ENCODE data around the gene ERP29.
A peak's percentile ranks its signal among the peaks of the same experiment; 100 is the strongest.
"Not testable (repeated sequence)": the region's sequence is repeated elsewhere in the genome, so short reads cannot be mapped to it uniquely, and the experiment has no call there.

ERP29 gene

GRCh38 chr12:112012775-112013600 lies at the start of gene ERP29, which contains the start of gene TMEM116:
Gene ERP29, plus strand, starts transcription at chr12:112013426. Its CDS starts 40 bp downstream, at chr12:112013466.
Gene TMEM116, minus strand, starts transcription at chr12:112013165. Its CDS starts 7,895 bp downstream, at chr12:112005270.
- intact Hi-C loops (cut with DNase I) = loop anchor here (2.0 to 5.0 kb wide), 3 partner anchors 96 to 369 kb away; partner anchors contain the start of genes HECTD4 and NAA25
- peak; percentile 99 to 100 (median 100) for DNase-seq

- DNase-seq = no peak
- intact Hi-C loops (cut with DNase I) = no loop called here
These were observed 48.3 kb upstream of the ERP29 start for GRCh38 chr12:111964935-111965334.

GRCh38 chr12:111971800-111972199 lies 41.4 kb upstream of the ERP29 start:
- intact Hi-C loops (cut with DNase I) = no loop called here

DNA sequence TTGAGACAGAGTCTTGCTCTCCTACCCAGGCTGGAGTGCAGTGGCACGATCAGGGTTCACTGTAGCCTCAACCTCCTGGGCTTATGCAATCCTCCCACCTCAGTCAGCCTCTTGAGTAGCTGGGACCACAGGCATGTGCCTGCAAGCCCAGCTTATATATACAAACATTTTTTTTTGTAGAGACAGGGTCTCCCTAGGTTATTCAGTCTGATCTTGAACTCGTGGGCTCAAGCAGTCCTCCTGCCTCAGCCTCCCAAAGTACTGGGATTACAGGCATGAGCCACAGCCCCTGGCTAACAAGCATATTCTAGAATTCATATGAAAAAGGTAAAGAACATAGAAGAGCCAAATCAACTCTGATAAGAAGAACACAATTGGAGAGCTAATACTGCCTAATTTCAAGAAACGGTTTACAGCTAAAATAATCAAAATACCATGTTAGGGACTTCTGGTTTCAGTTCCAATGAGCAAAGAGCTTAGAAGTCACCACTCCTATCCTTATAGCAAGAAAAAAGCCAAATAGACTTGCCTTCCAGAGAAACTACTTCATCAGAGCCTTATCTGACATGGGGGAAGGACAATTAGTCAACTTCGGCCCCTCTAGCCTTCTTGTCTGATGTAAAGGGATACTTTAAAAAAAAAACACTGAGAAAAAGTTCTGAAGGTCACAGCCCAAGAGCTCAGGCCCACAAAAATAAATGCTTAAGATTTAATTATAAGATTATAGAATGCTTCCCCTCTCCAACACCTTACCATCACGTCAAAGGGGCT lies 37.9 kb upstream of the ERP29 start:
- intact Hi-C loops (cut with DNase I) = no loop called here
- DNase-seq = no peak

More at GRCh38 chr12:111971800-111972199, 41.4 kb upstream of the ERP29 start:
- no peak for DNase-seq

DNA sequence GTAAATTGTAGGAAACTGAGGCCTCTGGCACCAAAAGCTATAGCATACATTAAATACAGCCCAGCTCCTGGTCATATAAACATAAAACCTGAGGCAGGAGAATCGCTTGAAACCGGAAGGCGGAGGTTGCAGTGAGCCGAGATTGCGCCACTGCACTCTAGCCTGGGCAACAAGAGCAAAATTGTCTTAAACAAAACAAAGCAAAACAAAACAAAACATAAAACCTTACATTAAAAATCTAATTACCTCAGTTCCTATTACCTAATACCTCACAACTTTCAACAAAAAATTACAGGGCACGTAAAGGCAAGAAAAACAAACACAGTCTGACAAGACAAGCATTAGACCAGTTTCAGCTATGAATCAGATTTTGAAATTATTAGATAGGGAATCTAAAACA lies 36.9 kb upstream of the ERP29 start:
- intact Hi-C loops (cut with DNase I) = no loop called here
- no peak for DNase-seq

DNA sequence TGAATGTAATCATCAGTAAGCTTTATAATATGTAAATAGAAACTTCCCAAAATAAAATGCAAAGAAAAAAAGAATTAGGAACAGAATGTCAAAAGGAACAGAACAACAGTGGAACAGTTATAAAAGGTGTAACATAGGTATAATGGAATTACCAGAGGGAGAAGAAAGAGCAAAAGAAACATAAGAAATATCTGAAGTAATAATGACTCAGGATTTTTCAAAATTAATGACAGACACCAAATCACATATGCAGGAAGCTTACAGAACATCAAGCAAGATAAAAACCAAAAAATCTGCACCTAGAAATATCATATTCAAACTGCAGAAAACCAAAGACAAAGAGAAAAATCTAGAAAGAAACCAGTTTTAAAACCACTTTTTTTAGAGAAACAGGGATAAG lies 36.4 kb upstream of the ERP29 start:
- DNase-seq = no peak
- intact Hi-C loops (cut with DNase I) = no loop called here

DNA sequence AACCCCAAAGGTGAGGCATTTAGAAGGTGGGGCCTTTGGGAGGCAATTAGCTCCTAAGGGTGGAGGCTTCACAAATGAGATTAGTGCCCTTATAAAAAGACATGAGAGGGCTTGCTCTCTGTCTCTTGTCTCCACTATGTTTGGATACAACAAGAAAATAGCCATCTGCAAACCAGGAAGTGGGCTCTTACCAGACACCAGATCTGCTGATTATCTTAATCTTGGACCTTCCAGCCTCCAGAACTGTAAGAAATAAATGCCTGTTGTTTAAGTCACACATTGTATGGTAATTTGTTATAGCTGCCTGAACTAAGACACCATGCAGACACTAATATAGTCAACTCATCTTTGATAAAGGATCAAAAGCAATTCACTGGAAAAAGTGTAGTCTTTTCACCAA lies 34.7 kb upstream of the ERP29 start:
- DNase-seq = no peak
- intact Hi-C loops (cut with DNase I) = no loop called here

GRCh38 chr12:111980598-111980997 lies 32.6 kb upstream of the ERP29 start:
- intact Hi-C loops (cut with DNase I) = no loop called here
- DNase-seq = no peak

DNA sequence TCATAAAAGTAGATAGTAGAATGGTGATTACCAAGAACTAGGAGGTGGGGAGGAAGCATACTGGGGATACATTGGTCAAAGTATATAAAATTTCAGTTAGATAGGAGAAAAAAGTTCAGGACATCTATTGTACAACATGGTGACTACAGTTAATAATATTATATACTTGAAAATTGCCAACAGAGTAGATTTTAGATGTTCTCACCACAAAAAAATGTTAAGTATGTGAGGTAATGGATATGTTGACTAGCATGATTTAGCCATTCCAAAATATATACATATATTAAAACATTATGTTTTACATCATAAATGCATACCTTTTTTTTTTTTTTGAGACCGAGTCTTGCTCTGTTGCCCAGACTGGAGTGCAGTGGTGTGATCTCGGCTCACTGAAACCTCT lies 31.2 kb upstream of the ERP29 start:
- DNase-seq = no peak
- intact Hi-C loops (cut with DNase I) = no loop called here

DNA sequence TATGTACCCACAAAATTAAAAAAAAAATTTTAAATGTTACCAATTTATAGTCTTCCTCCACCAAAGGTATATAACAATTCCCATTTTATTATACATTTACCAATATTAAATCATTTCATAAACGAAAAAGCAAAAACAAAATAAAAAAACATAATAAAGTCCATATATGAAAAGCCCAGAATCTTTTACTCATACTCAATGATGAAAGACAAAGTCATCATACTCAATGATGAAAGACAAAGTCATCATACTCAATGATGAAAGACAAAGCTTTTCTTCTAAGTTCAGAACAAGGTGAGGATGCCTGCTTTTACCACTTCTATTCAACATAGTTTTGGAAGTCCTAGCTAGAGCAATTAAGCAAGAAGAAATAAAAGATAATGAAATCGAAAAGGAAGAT lies 28.4 kb upstream of the ERP29 start:
- no peak for DNase-seq
- intact Hi-C loops (cut with DNase I) = no loop called here

DNA sequence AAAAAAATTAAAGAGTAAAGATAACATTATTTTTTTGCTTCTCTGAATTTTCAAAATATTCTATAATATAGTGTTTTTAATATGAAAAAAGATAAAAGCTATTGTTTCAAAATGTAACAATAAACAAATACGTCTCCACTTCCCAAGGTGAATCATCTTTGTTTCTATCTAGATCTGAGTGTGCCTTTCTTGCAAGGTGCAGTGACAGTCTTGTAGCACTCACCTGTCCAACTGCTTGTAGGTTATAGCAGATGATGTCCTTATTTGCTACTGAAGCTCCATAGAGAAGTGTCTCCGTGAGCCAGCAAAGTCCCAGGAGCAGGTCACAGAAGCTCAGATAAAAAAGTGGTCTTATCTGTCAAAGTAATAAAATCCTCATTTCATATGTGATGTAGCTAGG lies 21.7 kb upstream of the ERP29 start:
- DNase-seq = no peak
- intact Hi-C loops (cut with DNase I) = no loop called here

- intact Hi-C loops (cut with DNase I) = no loop called here
These were observed 21.3 kb upstream of the ERP29 start for GRCh38 chr12:111991946-111992345.

DNA sequence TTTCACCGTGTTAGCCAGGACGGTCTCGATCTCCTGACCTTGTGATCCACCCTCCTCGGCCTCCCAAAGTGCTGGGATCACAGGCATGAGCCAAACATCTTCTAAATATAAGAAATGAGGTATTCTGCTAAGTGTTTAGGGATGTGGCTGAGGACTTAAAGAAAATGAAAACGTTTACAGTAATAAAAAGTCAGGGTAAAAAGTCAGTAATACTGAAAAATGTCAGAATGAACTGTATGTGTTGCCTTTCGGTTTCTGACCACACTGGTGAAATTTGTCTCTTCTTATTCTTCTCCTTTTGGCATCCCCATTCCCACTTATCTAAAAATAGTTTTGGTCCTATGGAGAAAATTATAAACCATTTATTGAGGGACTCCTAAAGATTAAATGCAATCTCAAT lies 20.8 kb upstream of the ERP29 start:
- no peak for DNase-seq
- intact Hi-C loops (cut with DNase I) = no loop called here

More at GRCh38 chr12:111991946-111992345, 21.3 kb upstream of the ERP29 start:
- DNase-seq = no peak

GRCh38 chr12:111993292-111994150 lies 19.7 kb upstream of the ERP29 start:
- intact Hi-C loops (cut with DNase I) = no loop called here
- no peak for DNase-seq

DNA sequence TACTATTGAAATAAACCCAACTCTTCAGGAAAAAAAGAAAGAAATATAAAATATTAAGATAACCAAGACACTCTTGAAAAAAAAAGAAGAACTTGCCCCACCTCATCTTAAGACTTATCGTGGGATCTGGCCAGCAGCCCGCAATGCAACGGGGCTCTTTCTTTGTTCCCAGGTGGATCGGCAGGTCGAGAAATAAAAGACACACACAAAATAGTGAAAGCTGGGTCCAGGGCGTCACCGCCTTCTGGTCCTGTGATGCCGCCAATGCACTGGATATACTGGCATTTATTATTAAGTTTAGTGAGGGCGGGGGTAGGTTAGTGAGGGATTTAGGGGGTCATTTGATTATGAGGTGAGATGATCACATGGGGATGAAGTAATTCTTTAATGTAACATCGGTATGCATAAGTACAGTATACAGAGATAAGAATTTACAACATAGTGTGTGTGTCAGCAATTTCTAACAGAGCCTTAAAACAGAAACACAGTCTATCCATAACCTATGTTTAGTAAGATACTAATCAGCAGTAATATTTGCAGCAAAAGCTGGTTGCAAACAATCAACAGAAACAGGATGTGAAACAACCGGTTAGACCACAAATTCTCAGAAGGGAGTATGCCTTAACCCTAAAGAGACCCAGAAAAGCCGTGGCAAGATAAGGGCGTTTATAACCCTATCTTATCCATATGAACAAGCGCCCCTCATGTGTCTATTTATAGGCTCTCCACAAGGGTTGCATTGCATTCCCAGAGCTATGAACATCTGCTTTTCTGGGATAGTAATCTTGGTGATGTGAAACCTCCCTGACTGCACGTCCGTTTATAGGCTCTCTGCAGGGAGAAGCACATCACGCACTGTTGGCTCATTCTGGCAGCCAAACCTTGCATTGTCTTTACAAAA lies 18.8 kb upstream of the ERP29 start:
- DNase-seq; intact Hi-C loops (cut with DNase I): not testable (repeated sequence)

DNA sequence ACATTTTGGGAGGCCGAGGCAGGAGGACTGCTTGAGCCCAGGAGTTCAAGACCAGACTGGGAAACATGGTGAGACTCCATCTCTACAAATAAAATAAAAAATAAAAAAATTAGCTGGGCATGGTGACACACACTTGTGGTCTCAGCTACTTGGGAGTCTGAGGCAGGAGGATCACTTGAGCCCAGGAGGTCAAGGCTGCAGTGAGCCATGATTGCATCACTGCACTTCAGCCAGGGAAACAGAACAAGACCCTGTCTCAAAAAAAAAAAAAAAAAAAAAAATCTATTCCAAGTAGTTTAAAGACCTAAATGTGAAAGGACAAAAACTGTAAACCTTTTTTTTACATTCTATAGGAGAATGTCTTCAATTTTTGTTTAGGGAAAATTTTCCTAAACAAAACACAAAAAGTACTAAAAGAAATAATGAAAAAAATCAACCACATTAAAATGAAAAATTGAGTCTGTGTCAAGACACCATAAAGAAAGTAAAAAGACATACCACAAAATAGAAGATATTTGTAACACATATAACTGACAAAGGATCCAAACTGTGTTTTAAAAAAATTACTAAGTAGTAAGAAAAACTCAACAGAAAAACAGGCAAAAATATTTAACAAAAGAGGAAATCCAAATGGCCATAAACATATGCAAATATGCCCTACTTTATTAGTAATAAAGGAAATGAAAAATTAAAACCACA lies 17.3 kb upstream of the ERP29 start:
- no peak for DNase-seq
- intact Hi-C loops (cut with DNase I) = no loop called here

DNA sequence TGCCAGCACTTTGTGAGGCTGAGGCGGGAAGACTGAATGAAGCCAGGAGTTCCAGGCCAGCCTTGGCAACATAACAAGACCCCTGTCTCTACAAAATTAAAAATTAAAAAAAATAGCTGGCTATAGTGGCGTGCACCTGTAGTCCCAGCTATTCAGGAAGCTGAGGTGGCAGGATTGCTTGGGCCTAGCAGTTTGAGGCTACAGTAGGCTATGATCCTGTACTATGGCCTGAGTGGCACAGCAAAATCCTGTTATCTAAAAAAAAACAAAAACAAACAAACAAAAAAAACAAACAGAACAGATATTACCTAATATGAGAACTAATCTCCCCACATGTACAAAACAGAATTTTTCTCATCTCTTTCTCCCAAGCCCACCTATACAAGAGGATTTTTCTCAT lies 15.9 kb upstream of the ERP29 start:
- DNase-seq = no peak

DNA sequence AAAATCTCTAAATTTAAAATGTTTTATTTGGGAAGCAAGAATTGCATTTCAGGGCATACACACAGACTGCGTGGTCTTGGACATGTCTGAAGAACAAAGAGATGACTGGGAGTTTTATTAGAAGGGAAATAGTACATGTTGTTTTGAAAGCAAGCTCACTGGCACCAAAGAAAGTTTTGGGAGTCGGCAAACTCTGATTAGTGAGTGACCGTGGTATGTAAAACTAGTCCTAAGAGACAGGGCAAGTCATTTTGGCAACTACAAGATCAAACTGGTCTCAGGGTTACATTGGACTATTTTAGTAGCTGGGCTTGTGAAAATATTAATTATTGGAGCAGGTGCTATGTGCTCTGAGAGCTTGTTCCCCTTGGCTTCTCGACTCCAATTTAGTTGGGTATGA lies 15.2 kb upstream of the ERP29 start:
- no peak for DNase-seq
- intact Hi-C loops (cut with DNase I) = no loop called here

More for the DNA sequence above, 15.9 kb upstream of the ERP29 start:
- intact Hi-C loops (cut with DNase I) = no loop called here

DNA sequence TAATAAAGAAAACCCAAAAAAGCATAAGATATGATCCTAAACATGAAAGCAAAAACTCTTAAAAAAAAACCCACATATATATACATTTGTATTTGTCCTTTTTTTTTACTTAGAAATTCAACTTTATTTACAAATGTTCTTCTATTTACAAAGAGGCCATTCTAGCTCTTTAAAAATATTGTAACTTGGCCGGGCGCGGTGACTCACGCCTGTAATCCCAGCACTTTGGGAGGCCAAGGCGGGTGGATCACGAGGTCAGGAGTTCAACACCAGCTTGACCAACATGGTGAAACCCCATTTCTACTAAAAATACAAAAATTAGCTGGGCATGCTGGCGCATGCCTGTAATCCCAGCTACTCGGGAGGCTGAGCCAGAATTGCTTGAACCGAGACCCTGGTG lies 14.1 kb upstream of the ERP29 start:
- DNase-seq; intact Hi-C loops (cut with DNase I): not testable (repeated sequence)

Data from posterior cingulate gyrus (tissue), 11 donors.